ENCODE measurements around the gene BCAR3. TPM values are rescaled to one million over a fixed set of nuclear protein-coding genes. Genes with fewer than 3 reads are reported as not detected.
A peak's percentile ranks its signal among the peaks of the same experiment; 100 is the strongest.

The BCAR3 gene
- total and polyA plus RNA-seq, 2 of the 4 experiments (the other 2 are of a cell fraction): 41.4 to 46.4 TPM

- no peak overlapping the region for H2AK5ac ChIP-seq (ENCODE audit: low read depth, low read length)
- dilution Hi-C loops (cut with HindIII; ENCODE audit: low sequenced_read_pairs, unreplicated experiment) (no loop called here), in situ Hi-C loops (cut with MboI; ENCODE audit: low sequenced_read_pairs) (loop anchor here (25.0 kb wide), 1 partner anchor 112 kb away; no protein-coding TSS in a partner anchor), intact Hi-C loops (cut with micrococcal nuclease) (no loop called here)
- H3K18ac ChIP-seq (ENCODE audit: low read depth, low read length): no peak overlapping the region
- POLR2A ChIA-PET (ENCODE audit: unreplicated experiment): no interaction called here
- ATAC-seq (ENCODE audit: low read depth) (no peak), DNase-seq (no peak)
- H4K20me1 ChIP-seq (ENCODE audit: insufficient read depth, low read length): peaks cover 34% of the 10 kb centered on the region
- no peak overlapping the region for H3K4ac ChIP-seq (ENCODE audit: low read depth, low read length)
- H3K56ac ChIP-seq (ENCODE audit: extremely low read depth, insufficient read depth, low read length): no peak overlapping the region
- H3K14ac ChIP-seq (replicated peaks; ENCODE audit: low read depth, low read length): no peak overlapping the region
- no peak overlapping the region for H2BK5ac ChIP-seq (ENCODE audit: low read depth, low read length, poor library complexity, severe bottlenecking)
- no peaks in the 10 kb centered on the region for H3K9me3 ChIP-seq (ENCODE audit: control insufficient read depth, insufficient read depth, low read length)
- no peak overlapping the region for H3K4me3 ChIP-seq (ENCODE audit: insufficient read depth, low read depth, low read length)
- no peak overlapping the region for H3K23ac ChIP-seq (ENCODE audit: low read depth, low read length)
- peak overlapping the region; percentile 9 for H2AK9ac ChIP-seq (replicated peaks; ENCODE audit: low read depth, low read length, poor library complexity)
- H3K79me1 ChIP-seq (ENCODE audit: low read depth in 1 of 2, low read length in 2 of 2): peaks cover 49 to 88% of the 10 kb centered on the region in 2 experiments
- H3K36me3 ChIP-seq (ENCODE audit: control insufficient read depth, insufficient read depth, low read length): peaks cover 61% of the 10 kb centered on the region
- no peak overlapping the region for H4K5ac ChIP-seq (ENCODE audit: low read depth, low read length)
- no peak overlapping the region for H2BK120ac ChIP-seq (ENCODE audit: low read depth, low read length)
- TF ChIP-seq RCOR1 (IDR thresholded peaks at IDR 0.05; ENCODE audit: insufficient replicate concordance, low read length) (no peak), RFX5 (IDR thresholded peaks at IDR 0.05; ENCODE audit: low read depth, low read length) (no peak), BHLHE40 (IDR thresholded peaks at IDR 0.05; ENCODE audit: low read depth, low read length) (no peak), MAZ (IDR thresholded peaks at IDR 0.05; ENCODE audit: borderline replicate concordance, low read depth, low read length) (no peak), POLR2A (IDR thresholded peaks at IDR 0.05; ENCODE audit: low read depth, low read length) (no peak), CEBPB (IDR thresholded peaks at IDR 0.05; ENCODE audit: low read depth, low read length) (no peak), NFE2L2 (IDR thresholded peaks at IDR 0.05; ENCODE audit: low read depth, low read length) (no peak), USF2 (IDR thresholded peaks at IDR 0.05; ENCODE audit: low read depth, low read length) (no peak), FOS (IDR thresholded peaks at IDR 0.05; ENCODE audit: low read depth, low read length) (no peak), RAD21 (IDR thresholded peaks at IDR 0.05; ENCODE audit: low read length) (no peak), ELK1 (IDR thresholded peaks at IDR 0.05; ENCODE audit: borderline replicate concordance, low read depth, low read length) (no peak)
- 93% methylated on average over 3 of the region's 7 CpGs; no CpG with 5 or more reads in 1 of the 2 experiments for WGBS, 2 experiments (ENCODE audit: extremely low coverage in 2 of 2, insufficient read length in 1 of 2)
- no peak overlapping the region for H2AFZ ChIP-seq (replicated peaks; ENCODE audit: low read length, poor library complexity)
- H3K27ac ChIP-seq (ENCODE audit: insufficient read depth, low read length): no peak overlapping the region
- CTCF ChIA-PET: no interaction called here
- H3K27me3 ChIP-seq (ENCODE audit: control insufficient read depth, insufficient read depth, low read length): no peaks in the 10 kb centered on the region
- no TSS peak for BruUV-seq (replicated peaks)
- H2BK15ac ChIP-seq (ENCODE audit: low read depth, low read length): no peak overlapping the region
- no peak overlapping the region for H4K91ac ChIP-seq (ENCODE audit: insufficient read depth, low read depth, low read length)
- H3K9ac ChIP-seq (ENCODE audit: low read depth, low read length): no peak overlapping the region
- no peak overlapping the region for H4K8ac ChIP-seq (ENCODE audit: low read depth in 2 of 2, low read length in 2 of 2)
- H3K9me1 ChIP-seq (ENCODE audit: insufficient read depth, low read length): peaks cover 19% of the 10 kb centered on the region
- no peak overlapping the region for H2BK20ac ChIP-seq (ENCODE audit: low read depth, low read length)
- H3K4me2 ChIP-seq (ENCODE audit: low read depth, low read length): no peak overlapping the region
- H3K4me1 ChIP-seq (ENCODE audit: control insufficient read depth, insufficient read depth, low read length): peaks cover 9% of the 10 kb centered on the region
Observed at GRCh38 chr1:93574511-93574910, 107.1 kb downstream of the BCAR3 start.

Data from IMR-90 (cell line).